Nucleus accumbens (tissue), 56 donors: ENCODE results near the gene NXPH2.
A peak's percentile ranks its signal among the peaks of the same experiment; 100 is the strongest.

Source experiments
- DNase-seq, 56 donors: peaks; one replicate each; lab custom pipeline; 2025; lab: John Stamatoyannopoulos, UW

The NXPH2 gene

GRCh38 chr2:138779781-138780445 lies at the start of gene NXPH2:
TSS of gene NXPH2 (minus strand) at chr2:138780390. CDS start at chr2:138780241, 149 bp downstream.
- DNase-seq = no peak

- DNase-seq = peak in 16 of 56 donors; percentile 1 to 37 (median 7)
Observed at GRCh38 chr2:138829326-138829919, 49.2 kb upstream of the NXPH2 start.

DNA sequence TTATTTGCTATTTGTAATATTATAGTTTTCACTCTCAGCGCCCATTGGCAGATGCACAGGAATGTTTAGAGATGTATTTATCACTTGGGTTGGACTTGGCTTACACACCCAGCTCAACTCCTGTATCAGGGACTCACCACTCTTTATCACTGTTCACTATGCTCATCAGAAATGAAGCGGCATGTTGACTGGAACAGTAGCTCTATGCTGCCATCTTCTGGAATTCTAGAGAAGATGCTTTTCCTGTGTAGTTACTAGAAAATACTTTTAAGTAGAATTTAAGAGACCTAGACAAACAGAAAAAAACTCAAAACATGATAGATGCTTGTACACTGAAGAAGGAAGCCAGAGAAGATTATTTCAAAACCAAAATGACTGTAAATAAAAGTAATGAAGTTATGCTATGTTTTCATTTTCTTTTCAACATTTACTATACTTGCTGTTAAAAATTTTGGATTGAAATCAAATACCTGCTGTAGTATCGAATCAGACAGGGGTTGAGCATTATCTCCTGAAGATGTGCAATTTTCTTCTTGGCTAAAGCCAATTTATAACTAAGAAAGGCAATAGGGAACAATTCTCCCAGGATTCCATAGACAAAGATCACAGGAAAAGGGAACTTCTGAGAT lies 47.4 kb upstream of the NXPH2 start:
- peak in 18 of 56 donors; percentile 1 to 27 (median 4) for DNase-seq

DNA sequence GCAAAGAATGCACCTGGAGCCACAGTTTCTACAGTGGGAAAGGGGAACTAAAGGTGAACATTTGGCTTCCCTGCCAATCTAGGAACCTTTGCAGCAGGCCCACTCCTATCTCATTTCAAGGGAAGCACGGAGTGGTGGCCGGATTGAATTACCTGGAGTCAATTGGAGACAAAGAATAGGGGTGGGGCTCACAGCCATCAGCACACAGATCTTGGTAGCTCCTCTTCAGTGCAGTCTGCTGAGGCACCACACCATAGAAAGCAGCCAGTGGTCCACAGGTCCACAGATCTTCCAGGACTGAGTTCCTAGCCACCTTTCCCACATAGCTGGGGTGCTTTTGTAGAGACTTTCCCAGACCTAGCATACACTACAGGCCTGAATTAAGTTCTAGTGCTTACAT lies 43.5 kb upstream of the NXPH2 start:
- DNase-seq = no peak

- no peak for DNase-seq
Observed at GRCh38 chr2:138819964-138820363, 39.8 kb upstream of the NXPH2 start.

- no peak for DNase-seq
Observed at GRCh38 chr2:138818556-138818955, 38.4 kb upstream of the NXPH2 start.

GRCh38 chr2:138814123-138814898 lies 34.1 kb upstream of the NXPH2 start:
- no peak for DNase-seq

DNA sequence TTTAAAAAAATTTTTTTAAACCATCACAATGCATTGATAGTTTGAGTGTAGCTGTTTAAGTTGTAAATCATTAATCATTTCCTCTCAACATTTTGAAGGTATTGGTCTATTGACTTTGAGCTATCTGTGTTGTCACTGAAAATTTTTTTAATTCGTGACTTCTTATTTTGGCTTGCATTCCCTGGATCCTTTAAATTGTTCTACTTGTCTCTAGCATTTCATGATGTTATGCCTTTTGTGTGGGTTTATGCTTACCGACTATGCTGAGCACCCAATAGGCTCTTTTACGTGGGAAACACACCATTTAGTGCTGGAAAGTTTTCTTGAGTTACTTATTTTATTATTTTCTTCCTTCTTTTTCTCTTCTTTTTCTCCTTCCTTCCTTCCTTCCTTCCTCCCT lies 31.2 kb upstream of the NXPH2 start:
- no peak for DNase-seq

DNA sequence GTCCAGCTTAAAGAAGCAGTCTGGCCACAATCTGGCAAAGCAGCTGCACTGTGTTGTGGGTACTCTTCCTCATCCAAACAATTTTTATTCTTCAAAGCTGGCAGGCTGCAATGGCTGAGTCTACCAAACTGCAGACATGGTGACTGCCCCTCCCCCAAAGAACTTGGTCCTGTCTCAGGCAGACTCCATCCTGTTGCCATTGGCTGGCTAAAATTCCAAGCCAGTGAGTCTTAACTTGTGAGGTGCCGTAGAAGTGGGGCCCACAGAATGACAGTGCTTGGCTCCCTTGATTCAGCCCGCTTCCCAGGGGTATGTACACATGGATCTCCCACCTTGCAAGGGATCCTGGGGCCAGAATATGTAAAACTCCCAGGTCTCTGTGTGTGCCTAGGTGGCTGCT lies 14.5 kb upstream of the NXPH2 start:
- DNase-seq = no peak

- peak in 4 of 56 donors; percentile 6 to 11 (median 8) for DNase-seq
Observed at GRCh38 chr2:138787053-138787666, 7.0 kb upstream of the NXPH2 start.

GRCh38 chr2:138782383-138782782 lies 2.2 kb upstream of the NXPH2 start:
- DNase-seq = no peak

- no peak for DNase-seq
Observed at GRCh38 chr2:138780908-138781307, 718 bp upstream of the NXPH2 start.

- DNase-seq = no peak
Observed at GRCh38 chr2:138780446-138780880, 273 bp upstream of the NXPH2 start.

DNA sequence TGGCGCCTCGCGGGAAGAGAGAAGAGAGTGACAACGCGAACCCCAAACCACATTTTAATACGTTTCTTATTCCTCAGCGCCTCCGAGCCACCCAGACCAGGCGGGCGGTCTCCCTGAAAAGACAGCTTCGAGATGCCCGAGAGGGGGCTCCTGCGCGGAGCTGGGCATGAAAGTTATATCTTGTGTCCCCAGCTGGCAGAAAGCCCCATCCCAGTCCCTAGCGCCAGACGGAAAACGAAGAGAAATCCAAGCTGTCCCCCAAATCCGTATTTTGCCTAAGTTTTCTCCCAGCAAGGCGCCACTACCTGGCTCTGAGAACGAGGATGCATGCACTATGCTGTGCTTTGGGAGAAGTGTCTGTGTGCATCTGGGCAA lies 797 bp downstream of the NXPH2 start:
- DNase-seq = no peak

GRCh38 chr2:138777996-138778395 lies 2.2 kb downstream of the NXPH2 start:
- DNase-seq = no peak

- no peak for DNase-seq
Observed at GRCh38 chr2:138775736-138776135, 4.5 kb downstream of the NXPH2 start.

DNA sequence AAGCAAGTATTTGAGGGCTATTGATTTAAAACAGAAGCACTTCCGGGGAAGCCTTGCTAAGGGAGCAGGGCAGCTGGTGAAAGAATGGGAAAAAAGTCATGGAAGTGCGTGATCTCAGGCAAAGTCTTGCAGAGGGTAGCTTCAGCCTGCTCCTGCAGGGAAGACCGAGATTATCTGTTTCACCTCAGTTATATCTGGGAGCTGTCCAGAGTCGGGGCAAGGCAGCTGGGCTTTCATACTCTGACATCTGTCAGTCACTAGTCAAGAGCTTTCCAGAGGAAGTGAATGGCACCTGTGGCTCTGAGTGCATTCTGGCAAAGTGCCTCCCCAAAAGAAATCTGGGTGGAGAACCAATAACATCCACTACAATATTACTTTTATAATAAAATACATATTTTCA lies 8.7 kb downstream of the NXPH2 start:
- DNase-seq = no peak

DNA sequence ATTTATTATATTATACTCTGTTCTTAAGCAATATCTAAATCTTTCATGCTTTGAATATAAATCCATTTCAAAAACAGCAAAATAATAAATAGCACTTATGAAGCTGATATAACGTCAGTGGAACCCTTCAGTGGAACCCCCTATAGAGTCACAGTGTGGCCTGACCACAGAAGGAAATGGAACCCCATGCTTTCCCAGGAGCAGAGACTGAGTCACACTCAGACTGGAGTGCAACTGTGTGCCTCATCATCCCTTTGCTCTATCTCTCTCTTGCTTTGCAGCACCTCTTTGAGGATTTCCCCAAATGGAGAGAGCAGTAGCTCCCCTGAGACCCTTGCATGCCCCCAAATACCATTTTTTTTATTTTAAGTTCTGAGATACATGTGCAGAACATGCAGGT lies 13.1 kb downstream of the NXPH2 start:
- no peak for DNase-seq

DNA sequence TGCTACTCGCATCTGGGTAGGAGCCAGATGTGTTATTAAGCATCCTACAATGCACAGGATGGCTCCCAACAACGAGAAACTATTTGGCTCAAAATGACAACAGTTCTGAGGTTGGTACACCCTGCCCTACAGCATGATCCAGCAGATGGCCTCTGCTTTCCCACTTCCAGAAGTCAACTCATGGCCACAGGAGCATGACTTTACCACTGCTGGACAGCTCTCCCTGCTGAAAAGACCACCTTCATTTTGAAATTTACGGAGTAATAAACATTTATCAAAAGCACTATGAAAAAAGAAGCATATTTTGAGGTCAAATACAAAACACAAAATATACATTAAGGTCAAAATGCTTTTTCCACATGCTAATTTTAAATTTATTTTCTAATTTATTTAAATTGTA lies 13.7 kb downstream of the NXPH2 start:
- DNase-seq = no peak

DNA sequence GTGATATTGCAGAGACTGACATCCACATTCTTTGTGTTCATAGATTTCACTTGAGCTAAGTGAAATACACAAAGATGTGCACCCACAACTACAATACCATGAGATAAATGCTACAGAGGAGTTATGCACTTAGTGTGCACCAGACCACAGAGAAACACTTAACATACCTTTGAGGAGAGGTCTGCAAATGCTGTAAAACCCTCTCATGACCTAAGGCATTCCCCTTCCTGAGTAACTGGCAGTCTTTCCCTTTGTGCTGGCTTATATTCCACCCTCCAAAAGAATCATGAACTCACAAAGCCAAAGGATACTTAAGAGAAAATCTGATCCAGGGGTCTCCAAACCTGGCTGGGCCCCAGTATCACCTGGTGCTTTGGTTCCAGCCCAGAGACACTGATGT lies 16.2 kb downstream of the NXPH2 start:
- no peak for DNase-seq

DNA sequence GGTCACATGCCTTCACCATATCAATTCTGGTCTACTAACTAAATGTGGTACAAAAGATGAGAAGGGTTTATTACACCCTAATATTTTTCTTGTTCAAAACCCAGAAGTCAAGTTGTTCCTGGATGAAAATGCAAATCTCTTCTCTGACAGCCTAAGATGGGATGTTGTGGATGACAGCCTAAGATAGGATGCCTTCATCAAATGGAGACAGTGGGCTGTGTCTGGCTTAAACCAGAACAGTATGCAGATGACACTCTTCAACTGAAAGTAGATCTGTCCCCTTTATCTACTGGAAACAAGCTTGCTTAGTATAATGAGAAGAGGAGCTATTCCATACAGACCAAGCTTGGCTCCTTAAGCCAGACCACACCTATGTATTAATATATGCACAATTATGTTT lies 17.7 kb downstream of the NXPH2 start:
- no peak for DNase-seq
